Hematopoietic multipotent progenitor cell treated with erythropoietin and hydrocortisone succinate and interleukin-3 and kit ligand, for 4 days (in vitro differentiated cells): ENCODE data around the gene NBDY.
"Not testable (repeated sequence)": the region's sequence is repeated elsewhere in the genome, so short reads cannot be mapped to it uniquely, and the experiment has no call there.

Source experiments
- DNase-seq: peaks from one replicate; pipeline ENCODE4 v3.0.0-alpha.2; 2015

NBDY gene

GRCh38 chrX:56764975-56765791 is 36.1 kb downstream of the NBDY start:
- peak; percentile 27 for DNase-seq

GRCh38 chrX:56765811-56766553 is 36.9 kb downstream of the NBDY start:
- peak; percentile 43 for DNase-seq

GRCh38 chrX:56766554-56767347 is 37.7 kb downstream of the NBDY start:
- DNase-seq: no peak

GRCh38 chrX:56767348-56768119 is 38.5 kb downstream of the NBDY start:
- not testable (repeated sequence) for DNase-seq

- DNase-seq: not testable (repeated sequence)
Observed at GRCh38 chrX:56768120-56768660, 39.1 kb downstream of the NBDY start.

GRCh38 chrX:56772675-56773521 is 43.9 kb downstream of the NBDY start:
- not testable (repeated sequence) for DNase-seq

- DNase-seq: not testable (repeated sequence)
Observed at GRCh38 chrX:56773522-56774060, 44.5 kb downstream of the NBDY start.

GRCh38 chrX:56778099-56778923 is 49.3 kb downstream of the NBDY start:
- not testable (repeated sequence) for DNase-seq

GRCh38 chrX:56778924-56779468 is 50.0 kb downstream of the NBDY start:
- DNase-seq: not testable (repeated sequence)

- not testable (repeated sequence) for DNase-seq
Observed at GRCh38 chrX:56780681-56781649, 51.9 kb downstream of the NBDY start.

- peak; percentile 9 for DNase-seq
Observed at GRCh38 chrX:56782352-56782751, 53.3 kb downstream of the NBDY start.

GRCh38 chrX:56782791-56783449 is 53.9 kb downstream of the NBDY start:
- no peak for DNase-seq

GRCh38 chrX:56783450-56783831 is 54.4 kb downstream of the NBDY start:
- no peak for DNase-seq

- DNase-seq: no peak
Observed at GRCh38 chrX:56783996-56784620, 55.1 kb downstream of the NBDY start.

GRCh38 chrX:56784666-56785065 is 55.6 kb downstream of the NBDY start:
- DNase-seq: no peak

- no peak for DNase-seq
Observed at GRCh38 chrX:56785442-56785841, 56.4 kb downstream of the NBDY start.
